HL-60 (cell line): ENCODE measurements around the gene ZNF346.
"Not testable (repeated sequence)": the region's sequence is repeated elsewhere in the genome, so short reads cannot be mapped to it uniquely, and the experiment has no call there.

Source experiments
- DNase-seq, 2 experiments: peaks; one replicate each; pipeline ENCODE4 v3.0.0-alpha.2; 2010 to 2020; ENCODE audit warnings: low read depth in 1 of 2, low spot score in 1 of 2
- H3K27ac ChIP-seq: fragments of 250-450 bp; sonication (Bioruptor Pico); replicated peaks from 2 replicates; pipeline ENCODE4 v1.5.1; 2020; ENCODE audit warnings: mild to moderate bottlenecking, moderate library complexity
- H3K27me3 ChIP-seq: fragments of 250-450 bp; sonication (Bioruptor Pico); 2 replicates; pipeline ENCODE4 v1.5.1; 2021; ENCODE audit warnings: mild to moderate bottlenecking, moderate library complexity; ENCODE audit not compliant: insufficient read depth, poor library complexity, severe bottlenecking
- H3K4me3 ChIP-seq: replicated peaks from 2 replicates; pipeline ENCODE4 v1.5.1; 2011; ENCODE audit warnings: mild to moderate bottlenecking, control low read depth, low read length; ENCODE audit not compliant: insufficient read depth
- CTCF ChIP-seq: IDR thresholded peaks from one replicate; pipeline ENCODE4 v1.5.1; 2011; ENCODE audit warnings: low read length, control low read depth, inconsistent platforms; ENCODE audit not compliant: insufficient read depth
- GABPA ChIP-seq: IDR thresholded peaks from 2 replicates; pipeline ENCODE4 v1.6.1; 2012; ENCODE audit warnings: low read depth
- POLR2AphosphoS5 ChIP-seq: IDR thresholded peaks from 2 replicates; pipeline ENCODE4 v1.6.1; 2012; ENCODE audit warnings: low read depth
- REST ChIP-seq: IDR thresholded peaks from 2 replicates; pipeline ENCODE4 v1.6.1; 2012; ENCODE audit warnings: low read depth; ENCODE audit not compliant: insufficient replicate concordance
- SPI1 ChIP-seq: IDR thresholded peaks from 2 replicates; pipeline ENCODE4 v1.6.1; 2012; ENCODE audit warnings: low read depth, mild to moderate bottlenecking, borderline replicate concordance

ZNF346 gene

GRCh38 chr5:176985516-176985915, 37.0 kb upstream of the ZNF346 start:
- no peak for TF ChIP-seq REST
- TF ChIP-seq POLR2AphosphoS5, result no peak
- no peak for TF ChIP-seq SPI1
- TF ChIP-seq CTCF, result no peak
- no peak for TF ChIP-seq GABPA
- no peak overlapping the region for H3K27ac ChIP-seq

GRCh38 chr5:176986280-176986679, 36.2 kb upstream of the ZNF346 start:
- DNase-seq, result no peak
- Histone ChIP-seq H3K4me3 (no peak overlapping the region), H3K27me3 (no peaks in the 10 kb centered on the region), H3K27ac (no peak overlapping the region)
- TF ChIP-seq REST (no peak), GABPA (no peak), POLR2AphosphoS5 (no peak), SPI1 (no peak), CTCF (no peak)

More at GRCh38 chr5:176985516-176985915, 37.0 kb upstream of the ZNF346 start:
- DNase-seq, result no peak
- no peaks in the 10 kb centered on the region for H3K27me3 ChIP-seq
- no peak overlapping the region for H3K4me3 ChIP-seq

GRCh38 chr5:176987583-176987982, 34.9 kb upstream of the ZNF346 start:
- no peak for DNase-seq
- Histone ChIP-seq H3K27me3 (no peaks in the 10 kb centered on the region), H3K27ac (no peak overlapping the region), H3K4me3 (no peak overlapping the region)
- TF ChIP-seq GABPA, result no peak
- no peak for TF ChIP-seq REST
- no peak for TF ChIP-seq SPI1
- no peak for TF ChIP-seq POLR2AphosphoS5
- no peak for TF ChIP-seq CTCF

GRCh38 chr5:176993081-176993480, 29.4 kb upstream of the ZNF346 start:
- H3K27ac ChIP-seq, result peak overlapping the region; percentile 91
- DNase-seq, H3K4me3 ChIP-seq, H3K27me3 ChIP-seq: not testable (repeated sequence)
